Astrocyte (in vitro differentiated cells and primary cell): Measurements from ENCODE around the gene LHPP.

Source experiments
- EZH2 ChIP-seq: IDR thresholded peaks from 2 replicates; pipeline ENCODE4 v1.6.1; 2012; ENCODE audit warnings: mild to moderate bottlenecking, low read length, inconsistent platforms; ENCODE audit not compliant: insufficient read depth
- TF ChIP-seq, protein P1 (sequence below): IDR thresholded peaks from 2 replicates; pipeline ENCODE4 v1.5.1; 2011; ENCODE audit warnings: low read depth, mild to moderate bottlenecking, inconsistent platforms, low read length, moderate library complexity; ENCODE audit not compliant: insufficient read depth

DNA sequence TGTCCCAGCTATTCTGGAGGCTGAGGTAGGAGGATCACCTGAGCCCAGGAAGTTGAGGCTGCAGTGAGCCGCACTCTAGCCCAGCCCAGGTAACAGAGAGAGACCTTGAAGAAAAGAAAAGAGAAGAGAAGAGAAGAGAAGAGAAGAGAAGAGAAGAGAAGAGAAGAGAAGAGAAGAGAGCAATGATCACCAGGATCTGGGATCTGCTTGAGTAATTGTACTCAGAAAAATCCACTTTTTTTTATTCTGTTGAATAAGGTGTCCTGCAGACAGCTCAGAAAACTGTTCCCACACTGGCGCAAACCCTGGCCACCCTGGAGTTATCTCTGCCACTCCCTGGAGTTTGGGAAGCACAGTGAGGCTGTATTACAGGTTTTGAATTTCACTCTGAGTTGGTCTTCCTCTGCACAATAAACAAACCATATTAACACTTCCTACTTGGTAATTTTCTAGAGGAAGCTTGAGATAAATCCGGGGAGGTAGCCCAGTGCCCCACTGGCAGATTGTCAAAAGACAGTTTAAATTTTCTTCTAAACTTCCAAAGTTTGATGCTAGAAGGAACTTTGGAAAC lies 33.3 kb upstream of the LHPP start:
- TF ChIP-seq, protein P1, sequence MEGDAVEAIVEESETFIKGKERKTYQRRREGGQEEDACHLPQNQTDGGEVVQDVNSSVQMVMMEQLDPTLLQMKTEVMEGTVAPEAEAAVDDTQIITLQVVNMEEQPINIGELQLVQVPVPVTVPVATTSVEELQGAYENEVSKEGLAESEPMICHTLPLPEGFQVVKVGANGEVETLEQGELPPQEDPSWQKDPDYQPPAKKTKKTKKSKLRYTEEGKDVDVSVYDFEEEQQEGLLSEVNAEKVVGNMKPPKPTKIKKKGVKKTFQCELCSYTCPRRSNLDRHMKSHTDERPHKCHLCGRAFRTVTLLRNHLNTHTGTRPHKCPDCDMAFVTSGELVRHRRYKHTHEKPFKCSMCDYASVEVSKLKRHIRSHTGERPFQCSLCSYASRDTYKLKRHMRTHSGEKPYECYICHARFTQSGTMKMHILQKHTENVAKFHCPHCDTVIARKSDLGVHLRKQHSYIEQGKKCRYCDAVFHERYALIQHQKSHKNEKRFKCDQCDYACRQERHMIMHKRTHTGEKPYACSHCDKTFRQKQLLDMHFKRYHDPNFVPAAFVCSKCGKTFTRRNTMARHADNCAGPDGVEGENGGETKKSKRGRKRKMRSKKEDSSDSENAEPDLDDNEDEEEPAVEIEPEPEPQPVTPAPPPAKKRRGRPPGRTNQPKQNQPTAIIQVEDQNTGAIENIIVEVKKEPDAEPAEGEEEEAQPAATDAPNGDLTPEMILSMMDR: no peak
- no peak for TF ChIP-seq EZH2
